COLO668 (cell line): ENCODE data around the gene CTNNA2.

ENCODE experiments used
- DNase-seq: peaks from one replicate; lab custom pipeline; 2025; ENCODE audit not compliant: unreplicated experiment; lab: John Stamatoyannopoulos, UW

CTNNA2 gene

GRCh38 chr2:80624062-80624461 lies 1111.2 kb downstream of the CTNNA2 start:
- DNase-seq = no peak

GRCh38 chr2:80634590-80634989 lies 1121.7 kb downstream of the CTNNA2 start:
- no peak for DNase-seq

- no peak for DNase-seq
Observed at GRCh38 chr2:80638783-80639182, 1125.9 kb downstream of the CTNNA2 start.

- no peak for DNase-seq
Observed at GRCh38 chr2:80642465-80642864, 1129.6 kb downstream of the CTNNA2 start.

- DNase-seq = no peak
Observed at GRCh38 chr2:80643598-80643997, 1130.7 kb downstream of the CTNNA2 start.

GRCh38 chr2:80651435-80651834 lies 1138.6 kb downstream of the CTNNA2 start:
- DNase-seq = no peak

- DNase-seq = no peak
Observed at GRCh38 chr2:80655265-80655664, 1142.4 kb downstream of the CTNNA2 start.

- DNase-seq = no peak
Observed at GRCh38 chr2:80670763-80671162, 1157.9 kb downstream of the CTNNA2 start.

GRCh38 chr2:80687524-80687923 lies 1174.7 kb downstream of the CTNNA2 start:
- no peak for DNase-seq

GRCh38 chr2:80689106-80689505 lies 1176.3 kb downstream of the CTNNA2 start:
- no peak for DNase-seq
